WI38 (cell line): ENCODE measurements around the gene HES1.

ENCODE experiments used
- H3K4me3 ChIP-seq: 2 replicates; pipeline ENCODE4 v1.5.1; 2011; ENCODE audit warnings: low read depth, mild to moderate bottlenecking, control low read depth, low read length
- CTCF ChIP-seq: IDR thresholded peaks from 2 replicates; pipeline ENCODE4 v1.5.1; 2012; ENCODE audit warnings: low read depth, mild to moderate bottlenecking, control low read depth, low read length

HES1 gene

GRCh38 chr3:194184265-194184751 lies 48.4 kb downstream of the HES1 start:
- no peak overlapping the region for H3K4me3 ChIP-seq
- no peak for TF ChIP-seq CTCF

GRCh38 chr3:194184801-194185200 lies 48.9 kb downstream of the HES1 start:
- no peak for TF ChIP-seq CTCF
- no peak overlapping the region for H3K4me3 ChIP-seq

GRCh38 chr3:194185221-194185620 lies 49.3 kb downstream of the HES1 start:
- H3K4me3 ChIP-seq, result no peak overlapping the region
- TF ChIP-seq CTCF, result no peak

- TF ChIP-seq CTCF, result no peak
- no peak overlapping the region for H3K4me3 ChIP-seq
Observed at GRCh38 chr3:194187233-194187944, 51.4 kb downstream of the HES1 start.
